SKM-1 treated with dmso at 0.1 percent for 144 hours (cell line): Measurements from ENCODE around the gene RIMS4.
"Not testable (repeated sequence)": the region's sequence is repeated elsewhere in the genome, so short reads cannot be mapped to it uniquely, and the experiment has no call there.

ENCODE experiments used
- DNase-seq: peaks from one replicate; lab custom pipeline; 2025; ENCODE audit not compliant: unreplicated experiment; lab: John Stamatoyannopoulos, UW

Gene RIMS4

GRCh38 chr20:44765701-44766347, 44.5 kb downstream of the RIMS4 start:
- DNase-seq, result no peak

GRCh38 chr20:44765091-44765490, 45.3 kb downstream of the RIMS4 start:
- no peak for DNase-seq

- not testable (repeated sequence) for DNase-seq
These were observed 46.5 kb downstream of the RIMS4 start for GRCh38 chr20:44763798-44764197.

GRCh38 chr20:44762466-44763140, 47.7 kb downstream of the RIMS4 start:
- no peak for DNase-seq

GRCh38 chr20:44761423-44761822, 48.9 kb downstream of the RIMS4 start:
- no peak for DNase-seq

GRCh38 chr20:44759595-44759994, 50.8 kb downstream of the RIMS4 start:
- DNase-seq, result no peak

- no peak for DNase-seq
These were observed 51.9 kb downstream of the RIMS4 start for GRCh38 chr20:44758247-44759101.

- no peak for DNase-seq
These were observed 53.4 kb downstream of the RIMS4 start for GRCh38 chr20:44756956-44757355.

GRCh38 chr20:44756011-44756688, 54.2 kb downstream of the RIMS4 start:
- no peak for DNase-seq

GRCh38 chr20:44754554-44754953, 55.8 kb downstream of the RIMS4 start:
- DNase-seq, result no peak

- DNase-seq, result no peak
These were observed 58.0 kb downstream of the RIMS4 start for GRCh38 chr20:44752099-44752931.

GRCh38 chr20:44750081-44750805, 60.1 kb downstream of the RIMS4 start:
- no peak for DNase-seq

GRCh38 chr20:44748005-44748370, 62.4 kb downstream of the RIMS4 start:
- DNase-seq, result no peak

GRCh38 chr20:44747166-44748004, 63.0 kb downstream of the RIMS4 start:
- DNase-seq, result peak; percentile 53

GRCh38 chr20:44746367-44747165, 63.8 kb downstream of the RIMS4 start:
- DNase-seq, result no peak

- DNase-seq, result no peak
These were observed 64.6 kb downstream of the RIMS4 start, which contains the start of gene KCNK15 for GRCh38 chr20:44745598-44746366. Gene KCNK15, plus strand, starts transcription at chr20:44745865. Its CDS starts 46 bp downstream, at chr20:44745911.

- DNase-seq, result no peak
These were observed 65.2 kb downstream of the RIMS4 start for GRCh38 chr20:44745122-44745597.
